Sciatic nerve (tissue), 2 donors: Measurements from ENCODE around the gene SPOCK1. TPM values are rescaled to one million over a fixed set of nuclear protein-coding genes. Genes with fewer than 3 reads are reported as not detected.
A peak's percentile ranks its signal among the peaks of the same experiment; 100 is the strongest.

ENCODE experiments used
- ATAC-seq: fragments of 200-7000 bp; cut with Tn5 transposase; one replicate; pipeline ENCODE4 v1.9.1; 2020; ENCODE audit warnings: mild to moderate bottlenecking, moderate library complexity
- DNase-seq: peaks from one replicate; pipeline ENCODE4 v3.0.0-alpha.2; 2020; ENCODE audit warnings: low spot score
- intact Hi-C: fragments of 100-400 bp; cut with DNase I; formaldehyde crosslinking; loops from one replicate; pipeline ENCODE4 v1.14.2; 2022
- total RNA-seq: library from RNA; stranded (reverse); fragmentation: NEBNext Ultra II Directional; extraction: Animal tissue kit (Norgen Biotek cat#: 25700); gene quantifications from one replicate; pipeline ENCODE4 v1.2.1, GENCODE V29; 2021
- donor health status: DM: no; HTN: no; CAD: no.
- donor health status: DM: no; HTN: no; CAD: no.

The SPOCK1 gene
- total RNA-seq, 1 donor from 2014 or later: 52.4 TPM

DNA sequence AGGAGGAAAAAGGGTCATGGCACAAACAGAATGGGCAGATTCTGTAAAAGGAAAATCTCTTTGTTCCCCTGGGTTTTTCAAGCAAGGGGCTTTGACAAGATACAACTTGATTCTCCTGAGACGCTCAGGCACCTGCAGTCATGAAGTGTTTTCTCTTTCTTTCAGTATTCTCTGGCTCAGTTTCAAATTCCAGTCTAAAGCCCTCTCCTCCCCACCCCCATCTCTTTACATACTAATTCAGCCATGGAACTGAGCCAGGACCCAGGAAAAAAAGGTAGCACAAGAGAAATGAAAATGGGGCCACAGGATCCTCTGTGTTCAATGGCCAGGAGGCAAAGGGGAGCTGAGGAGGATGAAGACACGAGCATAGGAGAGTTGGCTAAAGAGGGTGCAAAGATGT, 408.4 kb downstream of the SPOCK1 start:
- no peak for ATAC-seq
- intact Hi-C loops: no loop called here
- no peak for DNase-seq

- intact Hi-C loops: no loop called here
- DNase-seq (no peak), ATAC-seq (peak; percentile 78)
Observed at GRCh38 chr5:137090151-137090550, 409.0 kb downstream of the SPOCK1 start.

DNA sequence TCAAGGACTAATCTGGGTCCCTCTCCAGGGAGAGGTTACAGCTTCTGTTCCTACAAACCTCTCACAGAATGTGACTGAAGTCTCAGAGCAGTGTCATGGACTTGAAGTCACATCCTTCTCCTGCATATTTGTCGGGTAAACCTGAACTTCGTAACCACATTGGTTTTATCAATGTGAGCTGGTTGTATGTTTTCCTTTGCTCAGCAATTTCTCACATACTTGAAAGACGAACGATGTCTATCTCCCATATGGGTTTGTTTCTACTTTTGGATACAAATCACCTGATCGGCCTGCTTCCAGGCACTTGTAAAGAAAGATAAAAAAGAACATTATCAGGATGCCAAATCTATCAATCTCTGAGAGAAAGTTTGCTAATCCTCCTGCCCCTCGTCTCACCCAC, 411.0 kb downstream of the SPOCK1 start:
- ATAC-seq (no peak), DNase-seq (no peak)
- intact Hi-C loops: no loop called here

- intact Hi-C loops: no loop called here
- ATAC-seq (no peak), DNase-seq (no peak)
Observed at GRCh38 chr5:137086342-137086741, 412.8 kb downstream of the SPOCK1 start.

- ATAC-seq (no peak), DNase-seq (peak; percentile 18)
- intact Hi-C loops: no loop called here
Observed at GRCh38 chr5:137085206-137085605, 413.9 kb downstream of the SPOCK1 start.

DNA sequence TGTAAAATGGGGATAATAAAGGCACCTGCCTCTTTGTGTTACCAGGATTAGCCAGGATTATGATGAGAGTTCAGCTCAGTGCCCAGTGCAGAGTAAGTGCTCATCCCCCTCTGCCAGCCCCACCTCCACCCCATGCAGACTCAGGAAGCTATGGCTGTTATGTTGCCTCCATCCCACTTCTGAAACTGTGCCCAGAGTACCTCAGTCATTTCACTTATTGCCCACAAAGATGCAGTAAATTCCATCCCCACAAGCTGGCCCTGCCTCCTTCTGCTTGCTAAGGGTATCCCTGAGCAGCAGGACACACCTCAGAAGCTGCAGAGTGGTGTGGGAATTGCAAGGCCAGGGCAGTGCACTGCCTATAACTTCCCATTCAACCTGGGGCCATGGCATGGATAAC, 415.1 kb downstream of the SPOCK1 start:
- no peak for DNase-seq
- intact Hi-C loops: no loop called here
- ATAC-seq: no peak

GRCh38 chr5:137082951-137083350, 416.2 kb downstream of the SPOCK1 start:
- intact Hi-C loops: no loop called here
- ATAC-seq (no peak), DNase-seq (no peak)

DNA sequence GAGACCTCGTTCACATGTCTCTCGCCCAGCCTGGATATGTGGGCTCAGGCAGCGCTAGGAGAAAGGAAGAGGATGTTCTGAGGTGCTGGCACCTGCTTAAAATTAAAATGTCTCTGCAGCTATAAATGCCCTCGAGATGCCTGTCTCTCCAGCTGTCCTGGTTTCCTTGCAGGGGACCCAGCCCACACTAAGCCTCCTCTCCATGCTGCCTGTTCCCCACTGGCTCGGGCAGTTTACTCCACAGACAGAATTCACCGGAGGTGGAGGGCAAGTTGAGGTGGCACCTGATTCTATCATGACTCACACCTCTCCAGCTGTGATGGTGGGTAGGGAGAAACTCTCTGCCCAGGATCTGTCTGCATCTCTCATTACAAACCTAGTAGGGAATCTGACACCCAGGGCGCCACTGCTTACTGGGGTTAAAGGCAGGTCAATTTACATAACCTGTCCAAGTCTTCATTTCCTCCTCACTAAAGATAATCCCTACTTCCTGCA, 420.9 kb downstream of the SPOCK1 start:
- no peak for DNase-seq
- no peak for ATAC-seq
- intact Hi-C loops: no loop called here

DNA sequence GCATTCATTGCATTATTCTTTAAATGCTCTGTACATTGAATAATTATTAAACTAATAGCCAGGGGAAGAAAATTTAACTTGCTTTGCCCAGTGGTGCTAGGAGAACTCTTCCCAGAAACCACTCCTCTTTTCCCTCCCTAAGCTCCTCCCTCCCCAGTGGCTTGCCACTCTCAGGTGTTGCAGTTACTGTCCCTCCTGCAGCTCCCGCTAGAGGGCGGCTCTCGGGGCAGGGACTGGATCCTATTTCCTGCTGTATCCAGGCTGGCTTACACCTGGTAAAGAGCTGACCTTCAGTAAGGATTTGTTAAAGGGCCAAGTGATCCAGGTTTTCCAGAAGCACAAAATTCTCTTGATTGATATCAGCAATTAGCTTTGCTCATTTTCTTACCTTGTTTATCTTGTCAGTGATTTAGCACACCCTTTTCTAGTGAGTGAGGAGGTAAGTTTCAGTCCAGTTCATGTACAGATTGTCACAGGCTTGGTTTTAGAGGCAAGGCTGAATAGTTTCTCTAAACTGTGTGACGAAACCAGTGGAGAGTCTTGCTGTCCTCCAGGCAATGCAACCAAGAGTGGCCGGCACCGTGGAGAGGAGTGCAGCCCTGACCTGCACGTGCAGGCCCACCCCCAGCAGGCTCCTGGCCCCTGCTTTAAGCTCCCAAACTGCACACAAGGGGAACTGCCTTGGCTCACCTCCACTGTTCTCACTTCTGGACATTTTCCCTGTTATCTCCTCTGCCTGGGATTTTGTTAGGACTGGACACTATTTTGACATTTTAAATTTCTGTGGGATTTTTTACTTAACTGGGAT, 423.8 kb downstream of the SPOCK1 start:
- DNase-seq: no peak
- intact Hi-C loops: no loop called here
- no peak for ATAC-seq

DNA sequence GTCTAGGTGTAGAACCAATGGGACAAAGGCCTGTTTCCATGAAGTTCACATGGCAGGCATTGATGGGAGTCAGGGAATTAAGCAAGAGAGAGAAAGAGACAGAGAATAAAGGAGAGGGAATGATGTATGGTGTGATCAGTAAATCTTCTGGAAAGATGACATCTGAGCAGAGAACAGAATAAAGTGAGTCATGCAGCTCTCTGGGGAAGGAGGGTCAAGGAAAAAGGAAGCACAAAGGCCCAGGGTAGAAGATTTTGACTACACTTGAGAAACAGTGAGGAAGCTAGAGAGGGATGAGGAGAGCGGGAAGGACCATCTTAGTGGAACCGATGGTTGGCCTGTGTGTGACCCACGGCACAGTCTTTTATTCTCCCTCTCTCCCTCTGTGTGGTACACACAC, 425.9 kb downstream of the SPOCK1 start:
- peak; percentile 23 for ATAC-seq
- no peak for DNase-seq
- intact Hi-C loops: no loop called here

DNA sequence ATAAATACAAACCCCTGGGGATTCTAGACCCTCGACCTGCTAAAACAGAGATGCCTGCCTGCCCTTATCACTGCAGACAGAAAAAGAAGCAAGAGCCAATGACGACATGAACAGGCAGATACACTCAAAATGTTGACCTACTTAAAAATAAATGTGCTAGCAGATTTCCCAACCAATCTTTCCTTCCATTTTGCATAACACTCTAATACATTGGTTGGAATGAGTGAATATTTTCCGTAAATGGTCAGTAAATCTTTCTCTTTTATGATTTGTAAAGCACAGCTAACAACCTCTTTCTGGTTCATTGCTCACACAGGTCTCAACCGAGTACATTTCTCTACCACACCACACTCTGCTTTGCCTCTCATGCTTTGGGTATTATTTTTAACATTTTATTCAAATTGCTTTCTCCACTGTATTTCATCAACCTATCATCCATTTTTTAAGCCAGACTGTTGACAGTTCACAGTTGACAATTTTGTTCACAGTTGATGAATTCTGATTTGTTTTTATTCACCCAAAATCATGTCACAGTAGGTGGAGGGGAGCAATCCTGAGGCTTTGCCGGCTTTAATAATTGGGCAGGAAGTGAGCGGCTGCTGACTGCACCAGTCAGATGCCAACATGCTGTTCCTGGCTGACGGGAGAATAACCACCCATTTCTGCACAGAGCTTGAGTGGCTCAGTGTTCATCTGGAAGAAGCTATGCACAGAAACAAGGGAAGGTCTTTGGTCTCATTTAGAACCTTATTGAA, 426.6 kb downstream of the SPOCK1 start:
- no peak for DNase-seq
- intact Hi-C loops: no loop called here
- peak; percentile 83 for ATAC-seq

DNA sequence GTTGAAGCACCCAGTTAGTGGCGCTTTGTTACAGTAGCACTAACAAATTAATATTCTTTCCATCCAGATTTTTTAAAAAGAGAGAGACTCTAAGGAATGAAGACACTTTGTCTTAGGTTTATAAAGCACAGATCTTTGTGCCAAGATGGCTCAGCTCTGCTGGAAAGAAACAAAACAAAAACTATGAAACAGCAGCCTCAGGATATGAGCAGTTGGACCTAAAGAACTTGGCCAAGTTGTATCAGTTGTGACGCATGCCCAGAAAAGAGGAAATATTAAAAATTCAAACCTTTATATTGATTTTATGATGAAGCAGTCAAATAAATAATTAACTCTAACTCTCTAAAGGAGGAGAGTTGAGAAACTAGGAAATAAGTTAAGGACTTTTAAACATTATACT, 427.2 kb downstream of the SPOCK1 start:
- intact Hi-C loops: no loop called here
- DNase-seq (no peak), ATAC-seq (no peak)

GRCh38 chr5:137071526-137071925, 427.6 kb downstream of the SPOCK1 start:
- DNase-seq: no peak
- no peak for ATAC-seq
- intact Hi-C loops: no loop called here

DNA sequence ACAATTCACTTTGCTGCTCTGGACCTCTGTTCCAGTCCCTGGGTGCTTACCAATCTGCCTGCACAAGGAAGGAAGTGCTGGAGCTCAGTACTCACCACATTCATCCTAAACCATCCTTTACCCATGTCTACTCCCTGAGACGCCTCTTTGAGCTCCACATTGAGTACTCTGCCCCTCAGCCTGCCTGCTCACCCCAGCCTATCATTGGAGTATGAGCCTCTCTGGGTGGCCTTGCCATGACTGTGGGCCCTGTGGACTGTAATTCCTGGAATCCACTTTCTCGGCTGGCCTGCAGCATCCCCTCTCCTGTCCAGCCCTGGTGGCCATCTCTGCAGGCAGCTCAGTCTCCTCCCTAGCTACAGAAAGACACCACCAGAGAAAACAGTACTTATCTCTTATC, 428.6 kb downstream of the SPOCK1 start:
- intact Hi-C loops: no loop called here
- ATAC-seq (no peak), DNase-seq (no peak)

DNA sequence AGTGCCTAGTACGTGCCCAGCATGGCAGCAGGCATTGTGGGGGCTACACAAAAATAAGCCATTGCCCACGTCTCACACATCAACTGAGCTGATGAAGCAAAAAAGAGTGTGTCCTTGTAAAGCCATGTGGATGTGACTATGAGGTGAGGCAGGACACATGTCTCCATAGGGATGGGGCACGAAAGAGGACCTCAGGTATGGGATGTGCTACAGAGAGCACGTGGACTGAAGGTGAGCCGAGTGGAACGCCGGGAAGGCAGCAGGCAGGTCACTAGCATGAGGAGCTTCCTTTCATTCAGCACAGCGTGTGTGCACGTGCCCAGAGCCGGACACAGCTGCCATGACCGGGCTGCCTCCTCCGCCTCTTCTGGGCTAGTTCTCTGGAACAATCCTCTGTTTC, 429.8 kb downstream of the SPOCK1 start:
- no peak for ATAC-seq
- no peak for DNase-seq
- intact Hi-C loops: no loop called here

DNA sequence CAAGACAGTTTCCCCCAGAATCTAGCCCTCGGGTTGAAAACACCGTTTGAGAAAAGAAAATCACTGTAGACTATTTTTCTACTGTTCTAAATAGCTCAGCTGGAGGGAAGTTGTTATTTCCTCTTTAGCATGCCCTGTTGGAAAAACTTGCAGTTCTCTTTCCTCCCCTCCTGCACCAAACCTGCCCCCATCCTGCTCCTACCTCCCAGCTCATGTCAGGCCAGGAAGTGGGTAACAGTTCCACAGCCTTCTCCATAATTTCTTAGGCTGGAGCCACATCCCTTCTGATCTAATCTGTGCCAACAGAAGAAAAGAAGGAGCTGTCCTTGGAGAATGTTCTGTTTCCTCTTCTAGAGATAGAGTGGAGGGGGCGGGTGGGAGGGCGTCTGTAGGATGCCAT, 437.7 kb downstream of the SPOCK1 start:
- ATAC-seq: no peak
- no peak for DNase-seq
- intact Hi-C loops: no loop called here

DNA sequence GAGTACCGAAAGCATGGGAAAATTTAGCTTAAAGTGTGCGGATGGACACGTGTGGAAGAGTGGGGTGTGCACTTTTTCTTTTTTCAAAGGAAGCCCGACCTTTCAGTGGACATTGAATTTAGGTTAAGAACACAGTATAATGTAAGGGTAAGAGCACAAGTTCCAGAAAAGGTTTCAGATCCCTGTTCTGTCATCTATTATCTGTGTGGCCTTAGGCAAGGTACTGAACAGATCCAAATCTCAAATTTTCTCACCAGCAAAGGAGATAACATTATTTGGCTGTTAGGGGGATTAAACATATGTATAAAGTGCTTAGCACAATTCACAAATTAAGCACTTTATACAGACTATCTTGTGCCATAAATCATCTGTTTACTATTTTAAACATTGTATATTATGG, 441.0 kb downstream of the SPOCK1 start:
- DNase-seq (no peak), ATAC-seq (no peak)
- intact Hi-C loops: no loop called here

- intact Hi-C loops: no loop called here
- DNase-seq: no peak
- no peak for ATAC-seq
Observed at GRCh38 chr5:137056676-137057075, 442.4 kb downstream of the SPOCK1 start.

- peak; percentile 77 for ATAC-seq
- intact Hi-C loops: no loop called here
- no peak for DNase-seq
Observed at GRCh38 chr5:137055271-137055872, 443.8 kb downstream of the SPOCK1 start.

- no peak for DNase-seq
- intact Hi-C loops: no loop called here
- no peak for ATAC-seq
Observed at GRCh38 chr5:137054792-137055191, 444.3 kb downstream of the SPOCK1 start.
